Kidney epithelial cell (primary cell): ENCODE measurements around the gene EYA4. TPM values are rescaled to one million over a fixed set of nuclear protein-coding genes. Genes with fewer than 3 reads are reported as not detected.
"Not testable (repeated sequence)": the region's sequence is repeated elsewhere in the genome, so short reads cannot be mapped to it uniquely, and the experiment has no call there.

ENCODE experiments used
- DNase-seq: peaks from one replicate; pipeline ENCODE4 v3.0.0-alpha.2; 2010; ENCODE audit warnings: low read depth
- H3K27me3 ChIP-seq: 2 replicates; pipeline ENCODE4 v1.6.0; 2011; ENCODE audit warnings: low read length; ENCODE audit not compliant: control insufficient read depth, insufficient read depth
- H3K36me3 ChIP-seq: 2 replicates; pipeline ENCODE4 v1.5.1; 2011; ENCODE audit warnings: low read length; ENCODE audit not compliant: control insufficient read depth, insufficient read depth
- H3K4me3 ChIP-seq: 2 replicates; pipeline ENCODE4 v1.5.1; 2011; ENCODE audit warnings: low read depth, mild to moderate bottlenecking, control low read depth, low read length
- CTCF ChIP-seq: IDR thresholded peaks from 2 replicates; pipeline ENCODE4 v1.5.1; 2011; ENCODE audit warnings: mild to moderate bottlenecking, moderate library complexity, low read length, control low read depth, inconsistent platforms; ENCODE audit not compliant: insufficient read depth, poor library complexity, severe bottlenecking
- total RNA-seq: library from RNA; depleted of rRNA; stranded (reverse); fragments of >200 nt; gene quantifications from 2 replicates; pipeline ENCODE4 v1.2.3, GENCODE V29; 2015

Gene EYA4
- total RNA-seq, 1 donor from 2014 or later = 0.58 TPM

- no peak for DNase-seq
- no peak for TF ChIP-seq CTCF
- H3K27me3 ChIP-seq = no peaks in the 10 kb centered on the region
- no peak overlapping the region for H3K4me3 ChIP-seq
- no peaks in the 10 kb centered on the region for H3K36me3 ChIP-seq
These were observed 155.3 kb downstream of the EYA4 start for GRCh38 chr6:133396233-133396983.

- no peak for DNase-seq
- Histone ChIP-seq H3K4me3 (no peak overlapping the region), H3K27me3 (no peaks in the 10 kb centered on the region), H3K36me3 (no peaks in the 10 kb centered on the region)
- no peak for TF ChIP-seq CTCF
These were observed 155.8 kb downstream of the EYA4 start for GRCh38 chr6:133396984-133397348.

- DNase-seq, H3K36me3 ChIP-seq, H3K4me3 ChIP-seq, H3K27me3 ChIP-seq: not testable (repeated sequence)
These were observed 156.4 kb downstream of the EYA4 start for GRCh38 chr6:133397601-133398000.

GRCh38 chr6:133399426-133399825 lies 158.3 kb downstream of the EYA4 start:
- TF ChIP-seq CTCF = no peak
- no peaks in the 10 kb centered on the region for H3K36me3 ChIP-seq
- DNase-seq = no peak
- H3K4me3 ChIP-seq = no peak overlapping the region
- H3K27me3 ChIP-seq = no peaks in the 10 kb centered on the region

GRCh38 chr6:133404151-133404550 lies 163.0 kb downstream of the EYA4 start:
- DNase-seq = no peak
- TF ChIP-seq CTCF = no peak
- Histone ChIP-seq H3K27me3 (no peaks in the 10 kb centered on the region), H3K4me3 (no peak overlapping the region), H3K36me3 (no peaks in the 10 kb centered on the region)

- H3K36me3 ChIP-seq = no peaks in the 10 kb centered on the region
- DNase-seq = no peak
- no peaks in the 10 kb centered on the region for H3K27me3 ChIP-seq
- H3K4me3 ChIP-seq = no peak overlapping the region
- TF ChIP-seq CTCF = no peak
These were observed 163.6 kb downstream of the EYA4 start for GRCh38 chr6:133404728-133405127.
